Muscle layer of duodenum (tissue), 2 donors: Measurements from ENCODE around the gene AFTPH.

Source experiments
- H3K27ac ChIP-seq: one replicate; pipeline ENCODE4 v1.7.0; 2013; ENCODE audit warnings: mild to moderate bottlenecking, low read length
- H3K27me3 ChIP-seq: one replicate; pipeline ENCODE4 v1.7.0; 2013; ENCODE audit warnings: low read depth, mild to moderate bottlenecking, control low read depth, low read length
- H3K36me3 ChIP-seq, 2 donors: one replicate each; pipeline ENCODE4 v1.7.0; 2013; ENCODE audit warnings: low read length in 2 of 2, control low read depth in 1 of 2, mild to moderate bottlenecking in 1 of 2; ENCODE audit not compliant: insufficient read depth in 2 of 2, control insufficient read depth in 1 of 2
- H3K4me1 ChIP-seq, 2 donors: one replicate each; pipeline ENCODE4 v1.7.0; 2013; ENCODE audit warnings: low read length in 2 of 2, mild to moderate bottlenecking in 2 of 2, control low read depth in 1 of 2, moderate library complexity in 1 of 2; ENCODE audit not compliant: insufficient read depth in 2 of 2, control insufficient read depth in 1 of 2
- H3K4me3 ChIP-seq, 2 donors: one replicate each; pipeline ENCODE4 v1.7.0; 2013; ENCODE audit warnings: low read length in 2 of 2, low read depth in 1 of 2, mild to moderate bottlenecking in 1 of 2
- H3K9me3 ChIP-seq, 2 donors: one replicate each; pipeline ENCODE4 v1.7.0; 2013; ENCODE audit warnings: low read length in 2 of 2, control low read depth in 1 of 2, mild to moderate bottlenecking in 1 of 2; ENCODE audit not compliant: control insufficient read depth in 1 of 2
- donor health status: healthy.

The AFTPH gene

DNA sequence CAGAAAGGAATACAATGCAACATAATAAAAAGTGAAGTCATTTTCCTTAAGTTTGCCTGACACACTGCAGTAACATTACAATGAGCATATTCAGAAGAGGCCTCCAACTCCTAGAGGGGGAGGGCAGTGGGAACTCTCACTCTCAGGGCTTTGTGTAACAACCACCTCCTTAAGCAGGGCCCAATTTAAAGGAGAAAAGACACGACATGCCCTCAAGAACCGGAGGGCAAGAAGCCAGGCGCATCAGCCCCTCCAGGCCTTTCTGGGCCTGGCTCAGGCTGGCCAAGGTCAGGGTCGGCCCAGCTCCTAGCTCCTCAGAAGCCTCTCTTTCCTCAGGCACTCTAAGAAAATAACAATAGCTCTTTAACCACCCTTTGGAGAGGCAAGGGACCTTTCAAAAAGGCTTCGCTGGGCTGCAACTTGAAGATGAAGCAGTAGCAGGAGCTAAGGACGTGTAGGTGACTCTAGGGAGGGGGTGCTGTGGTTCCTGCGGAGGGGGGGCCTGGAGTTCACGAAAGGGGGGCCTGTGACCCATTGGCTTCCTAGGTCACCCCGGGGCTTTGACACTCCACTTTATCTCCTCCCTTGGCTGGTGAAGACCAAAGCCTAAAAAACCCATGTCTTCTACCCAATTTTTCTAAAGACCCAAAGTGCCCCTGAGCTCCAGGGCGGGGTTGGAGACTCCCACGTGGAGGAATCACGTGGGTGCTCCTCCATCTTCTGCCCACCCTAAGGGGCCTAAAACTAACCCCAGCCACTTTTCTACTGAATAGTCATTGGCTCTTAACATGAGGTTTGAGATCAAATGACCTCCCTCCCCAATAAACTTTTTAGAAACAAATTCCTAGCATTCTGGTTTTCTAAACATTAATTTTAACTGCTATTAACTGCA, 116.3 kb downstream of the AFTPH start:
- Histone ChIP-seq H3K36me3 (peaks cover 9 to 13% of the 10 kb centered on the region in 2 donors), H3K27me3 (no peaks in the 10 kb centered on the region), H3K9me3 (no peaks in the 10 kb centered on the region), H3K4me3 (no peak overlapping the region), H3K27ac (no peak overlapping the region), H3K4me1 (peaks cover 17 to 41% of the 10 kb centered on the region in 2 donors)

- no peaks in the 10 kb centered on the region for H3K27me3 ChIP-seq
- peaks cover 26 to 48% of the 10 kb centered on the region in 2 donors for H3K4me1 ChIP-seq
- no peaks in the 10 kb centered on the region for H3K9me3 ChIP-seq
- no peak overlapping the region for H3K27ac ChIP-seq
- H3K36me3 ChIP-seq: peaks cover 0 to 4% of the 10 kb centered on the region in 2 donors
- no peak overlapping the region for H3K4me3 ChIP-seq
Measured at GRCh38 chr2:64641599-64641998, 117.5 kb downstream of the AFTPH start.
